ENCODE results near the gene UBE2G2.

UBE2G2 gene

GRCh38 chr21:44762221-44763049 lies 39.2 kb downstream of the UBE2G2 start:
- no peak for DNase-seq

GRCh38 chr21:44761747-44762208 lies 39.8 kb downstream of the UBE2G2 start:
- no peak for DNase-seq

- DNase-seq, result no peak
These were observed 40.5 kb downstream of the UBE2G2 start for GRCh38 chr21:44761011-44761729.

GRCh38 chr21:44760376-44760775 lies 41.2 kb downstream of the UBE2G2 start:
- no peak for DNase-seq

GRCh38 chr21:44759628-44760285 lies 41.9 kb downstream of the UBE2G2 start:
- DNase-seq, result no peak

- DNase-seq, result no peak
These were observed 42.6 kb downstream of the UBE2G2 start for GRCh38 chr21:44758781-44759627.

GRCh38 chr21:44758141-44758561 lies 43.5 kb downstream of the UBE2G2 start:
- DNase-seq, result no peak

GRCh38 chr21:44757731-44758130 lies 43.9 kb downstream of the UBE2G2 start:
- no peak for DNase-seq

GRCh38 chr21:44756423-44757185 lies 45.0 kb downstream of the UBE2G2 start:
- no peak for DNase-seq

- no peak for DNase-seq
These were observed 46.4 kb downstream of the UBE2G2 start for GRCh38 chr21:44755227-44755626.

GRCh38 chr21:44753357-44753756 lies 48.3 kb downstream of the UBE2G2 start:
- no peak for DNase-seq

- no peak for DNase-seq
These were observed 48.9 kb downstream of the UBE2G2 start for GRCh38 chr21:44752671-44753235.

- DNase-seq, result no peak
These were observed 49.6 kb downstream of the UBE2G2 start for GRCh38 chr21:44751799-44752636.

- no peak for DNase-seq
These were observed 50.3 kb downstream of the UBE2G2 start for GRCh38 chr21:44751186-44751798.

GRCh38 chr21:44750675-44751025 lies 51.0 kb downstream of the UBE2G2 start:
- DNase-seq, result no peak

- no peak for DNase-seq
These were observed 51.6 kb downstream of the UBE2G2 start for GRCh38 chr21:44749759-44750674.

- no peak for DNase-seq
These were observed 52.4 kb downstream of the UBE2G2 start for GRCh38 chr21:44749116-44749758.

- DNase-seq, result no peak
These were observed 53.0 kb downstream of the UBE2G2 start for GRCh38 chr21:44748621-44749020.
